ENCODE data around the gene SP3.

DNA sequence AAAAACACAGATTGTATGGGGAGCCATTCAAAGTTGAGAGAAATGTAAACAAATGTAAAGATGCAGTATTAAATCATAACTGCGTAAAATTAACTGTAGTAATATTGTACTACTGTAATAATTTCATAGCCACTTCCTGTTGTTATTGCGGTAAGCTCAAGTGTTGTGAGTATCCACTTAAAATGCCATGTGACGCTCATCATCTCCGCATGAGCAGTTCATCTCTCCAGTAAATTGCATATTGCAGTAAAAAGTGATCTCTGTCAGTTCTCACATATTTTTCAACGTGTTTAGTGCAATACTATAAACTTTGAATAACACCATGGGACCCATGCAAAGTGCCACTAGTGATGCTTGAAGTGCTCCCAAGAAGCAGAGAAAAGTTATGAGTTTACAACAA is 41.8 kb upstream of the SP3 start:
- TF ChIP-seq, protein P1, sequence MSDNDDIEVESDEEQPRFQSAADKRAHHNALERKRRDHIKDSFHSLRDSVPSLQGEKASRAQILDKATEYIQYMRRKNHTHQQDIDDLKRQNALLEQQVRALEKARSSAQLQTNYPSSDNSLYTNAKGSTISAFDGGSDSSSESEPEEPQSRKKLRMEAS (IDR thresholded peaks at IDR 0.05; ENCODE audit: low read depth, low read length): no peak
- TF ChIP-seq POLR2A (IDR thresholded peaks at IDR 0.05; ENCODE audit: extremely low read depth, insufficient read length): no peak
- TF ChIP-seq, protein P2, sequence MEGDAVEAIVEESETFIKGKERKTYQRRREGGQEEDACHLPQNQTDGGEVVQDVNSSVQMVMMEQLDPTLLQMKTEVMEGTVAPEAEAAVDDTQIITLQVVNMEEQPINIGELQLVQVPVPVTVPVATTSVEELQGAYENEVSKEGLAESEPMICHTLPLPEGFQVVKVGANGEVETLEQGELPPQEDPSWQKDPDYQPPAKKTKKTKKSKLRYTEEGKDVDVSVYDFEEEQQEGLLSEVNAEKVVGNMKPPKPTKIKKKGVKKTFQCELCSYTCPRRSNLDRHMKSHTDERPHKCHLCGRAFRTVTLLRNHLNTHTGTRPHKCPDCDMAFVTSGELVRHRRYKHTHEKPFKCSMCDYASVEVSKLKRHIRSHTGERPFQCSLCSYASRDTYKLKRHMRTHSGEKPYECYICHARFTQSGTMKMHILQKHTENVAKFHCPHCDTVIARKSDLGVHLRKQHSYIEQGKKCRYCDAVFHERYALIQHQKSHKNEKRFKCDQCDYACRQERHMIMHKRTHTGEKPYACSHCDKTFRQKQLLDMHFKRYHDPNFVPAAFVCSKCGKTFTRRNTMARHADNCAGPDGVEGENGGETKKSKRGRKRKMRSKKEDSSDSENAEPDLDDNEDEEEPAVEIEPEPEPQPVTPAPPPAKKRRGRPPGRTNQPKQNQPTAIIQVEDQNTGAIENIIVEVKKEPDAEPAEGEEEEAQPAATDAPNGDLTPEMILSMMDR (IDR thresholded peaks at IDR 0.05; ENCODE audit: low read depth, low read length): no peak
- no peak for TF ChIP-seq MYC (IDR thresholded peaks at IDR 0.05; ENCODE audit: low read depth, low read length)
